ENCODE results near the gene PROSER2.

The PROSER2 gene, protein sequence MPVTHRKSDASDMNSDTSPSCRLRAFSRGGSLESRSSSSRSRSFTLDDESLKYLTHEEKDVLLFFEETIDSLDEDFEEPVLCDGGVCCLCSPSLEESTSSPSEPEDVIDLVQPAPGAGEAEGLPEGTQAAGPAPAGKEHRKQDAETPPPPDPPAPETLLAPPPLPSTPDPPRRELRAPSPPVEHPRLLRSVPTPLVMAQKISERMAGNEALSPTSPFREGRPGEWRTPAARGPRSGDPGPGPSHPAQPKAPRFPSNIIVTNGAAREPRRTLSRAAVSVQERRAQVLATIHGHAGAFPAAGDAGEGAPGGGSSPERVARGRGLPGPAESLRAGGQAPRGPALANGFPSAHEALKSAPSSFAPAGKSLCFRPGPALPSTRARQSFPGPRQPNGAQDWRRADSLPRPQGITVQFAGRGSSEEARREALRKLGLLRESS

DNA sequence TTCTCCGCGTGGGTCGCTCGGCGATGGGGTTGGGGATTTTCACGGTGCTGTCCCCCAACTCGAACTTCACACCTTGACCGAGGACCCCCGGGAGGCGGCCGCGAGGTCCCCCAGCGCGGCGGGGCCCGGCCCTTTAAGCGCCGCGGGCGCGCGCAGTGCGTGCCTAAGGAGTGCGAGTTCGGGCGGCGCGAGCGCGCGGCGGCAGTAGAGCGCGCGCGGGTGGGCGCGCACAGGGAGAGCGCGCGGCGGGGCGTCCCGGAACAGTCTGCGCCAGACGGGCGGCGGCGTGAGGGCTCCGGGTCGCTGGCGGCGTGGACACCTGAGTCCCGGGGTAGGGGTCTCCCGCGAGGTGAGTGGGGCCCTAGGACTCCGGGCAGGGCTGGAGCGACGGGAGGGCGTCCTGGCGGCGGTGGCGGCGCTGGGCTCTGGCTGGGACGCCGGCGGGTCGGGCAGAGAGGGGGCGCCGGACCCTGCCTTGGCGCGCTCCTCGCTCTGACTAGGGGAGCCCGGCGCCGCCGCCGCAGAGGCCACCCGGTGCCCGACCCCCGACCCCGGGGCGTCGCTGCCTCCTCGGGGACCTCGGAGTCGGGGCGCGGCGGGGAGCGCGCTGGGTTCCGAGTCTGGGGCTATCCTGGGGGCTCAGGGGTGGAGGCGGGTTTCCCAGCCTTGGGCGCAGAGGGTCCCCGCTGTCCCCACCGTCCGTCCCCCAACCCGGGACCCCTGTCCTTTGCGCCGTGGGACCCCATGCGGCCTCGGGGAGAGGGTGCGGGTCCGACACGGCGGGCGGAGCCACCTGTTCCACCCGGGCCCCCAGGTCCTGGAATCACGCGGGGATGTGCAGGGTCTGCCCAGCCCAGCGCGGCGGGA lies at the start of gene PROSER2:
PROSER2 (plus strand) TSS at position 235 of the 867 bp plus-strand sequence. CDS start 28,722 bp downstream, outside the sequence.
- peak; percentile 54 for DNase-seq

GRCh38 chr10:11773761-11774441 lies 49.3 kb upstream of the PROSER2 start:
- DNase-seq, result no peak

- no peak for DNase-seq
Observed at GRCh38 chr10:11775412-11775811, 47.7 kb upstream of the PROSER2 start.

DNA sequence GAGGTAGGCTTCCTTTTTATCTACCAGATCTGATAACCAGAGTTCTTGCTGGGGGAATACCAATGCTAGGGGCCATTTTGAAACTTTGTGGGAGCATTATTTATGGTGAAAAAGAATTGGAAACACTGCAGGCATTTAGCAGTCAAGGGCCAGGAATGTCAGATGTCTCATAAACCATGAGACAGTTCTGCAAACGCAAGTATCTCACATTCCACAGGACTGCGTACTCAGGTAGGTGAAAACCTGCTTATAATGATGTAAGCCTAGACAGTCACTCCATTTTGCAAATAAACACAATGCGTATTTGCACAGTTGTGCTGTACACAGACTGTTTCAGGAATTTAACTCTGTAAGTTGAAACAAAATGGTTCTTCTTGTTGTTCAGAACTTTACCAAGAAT lies 47.1 kb upstream of the PROSER2 start:
- DNase-seq, result no peak

GRCh38 chr10:11781114-11781513 lies 42.0 kb upstream of the PROSER2 start:
- no peak for DNase-seq

GRCh38 chr10:11782793-11783557 lies 40.2 kb upstream of the PROSER2 start:
- DNase-seq, result no peak

- DNase-seq, result no peak
Observed at GRCh38 chr10:11783558-11783865, 39.6 kb upstream of the PROSER2 start.

- DNase-seq, result no peak
Observed at GRCh38 chr10:11787374-11787773, 35.8 kb upstream of the PROSER2 start.

DNA sequence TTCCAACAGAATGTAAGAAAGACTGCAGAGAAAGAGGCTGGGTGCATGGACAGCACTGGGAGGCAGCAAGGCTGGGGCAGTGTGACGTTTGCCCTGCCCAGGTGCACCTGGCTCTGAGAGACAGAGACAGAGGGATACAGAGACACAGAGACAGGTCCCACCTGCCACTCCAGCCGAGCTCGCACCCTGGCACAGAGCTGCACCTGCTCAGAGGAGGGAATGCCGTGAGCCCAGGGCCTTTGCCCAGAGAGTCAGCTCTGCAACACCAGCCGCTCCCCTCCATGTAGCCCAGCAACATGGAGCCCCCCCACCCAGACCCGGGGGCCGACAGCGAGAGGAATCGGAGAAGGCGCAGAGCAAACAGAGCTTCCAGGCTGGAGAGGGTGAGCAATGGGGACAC lies 35.3 kb upstream of the PROSER2 start:
- no peak for DNase-seq

DNA sequence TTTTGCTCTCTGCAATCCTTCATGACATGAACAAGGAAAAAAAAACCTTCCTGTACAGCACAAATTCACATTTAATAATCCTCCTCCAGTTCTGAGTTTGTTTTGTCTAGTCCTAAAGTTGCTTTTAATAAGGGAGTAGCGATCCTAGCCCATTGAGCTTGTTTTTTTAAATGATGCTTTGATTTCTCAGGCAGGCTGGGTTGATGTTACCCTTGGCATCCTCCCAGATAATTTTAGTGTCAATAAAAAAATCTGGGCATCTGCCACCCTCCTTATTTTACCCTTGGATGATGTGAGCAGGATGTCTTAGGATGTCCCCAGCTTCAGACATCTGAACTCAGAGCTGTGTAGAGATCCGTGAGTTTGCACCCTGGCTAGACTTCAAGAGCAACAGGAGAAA lies 33.9 kb upstream of the PROSER2 start:
- DNase-seq, result no peak

DNA sequence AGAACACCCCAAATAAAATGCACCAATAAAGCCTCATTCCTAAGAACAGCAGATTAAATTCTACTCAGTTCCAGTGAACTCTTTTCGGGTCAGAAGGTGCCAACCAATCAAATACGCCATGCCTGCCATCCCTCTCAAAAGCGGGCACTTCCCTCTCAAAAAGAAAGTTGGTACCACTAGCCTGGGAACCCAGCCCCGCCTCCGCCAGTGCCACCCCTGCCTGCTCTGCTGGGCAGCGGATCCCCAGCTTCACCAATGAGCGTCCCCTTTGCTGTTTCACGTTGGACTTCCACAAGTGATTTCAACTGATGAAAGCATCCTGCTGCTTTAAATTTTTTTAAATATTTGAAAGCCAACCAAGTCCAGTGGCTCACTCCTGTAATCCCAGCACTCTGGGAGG lies 33.2 kb upstream of the PROSER2 start:
- DNase-seq, result no peak

DNA sequence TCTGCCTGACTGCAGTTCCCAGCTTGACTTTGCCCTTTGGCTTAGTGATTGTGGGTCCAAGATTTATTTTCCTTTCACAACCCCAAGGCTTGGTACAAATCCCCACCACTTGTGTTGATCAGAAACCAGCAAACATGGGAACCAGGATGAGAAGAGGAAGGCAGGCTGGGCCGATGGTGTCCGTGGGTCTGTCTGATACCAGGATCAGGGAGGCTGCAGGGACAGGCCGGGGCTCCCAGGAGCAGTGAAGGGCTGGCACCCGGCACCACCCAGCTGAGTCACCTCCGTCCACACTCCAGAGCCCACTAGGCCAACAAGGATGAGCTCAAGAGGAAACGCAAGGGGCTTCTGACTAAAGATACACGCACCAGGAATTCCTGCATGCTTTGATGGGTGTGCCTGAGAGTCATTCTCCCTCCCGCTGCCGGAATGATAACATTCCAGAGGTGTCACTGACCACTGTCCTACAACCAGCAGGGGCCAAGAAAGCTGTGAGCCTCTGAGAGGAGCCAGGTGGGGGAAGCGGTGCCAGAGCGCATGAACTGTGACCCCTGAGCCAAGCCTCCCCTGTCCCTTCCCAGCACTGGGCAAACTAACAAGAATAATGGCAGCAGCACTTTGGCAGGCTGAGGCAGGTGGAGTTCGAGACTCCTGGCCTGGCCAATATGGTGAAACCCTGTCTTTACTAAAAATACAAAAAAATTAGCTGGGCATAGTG lies 29.2 kb upstream of the PROSER2 start:
- no peak for DNase-seq

GRCh38 chr10:11794566-11794965 lies 28.6 kb upstream of the PROSER2 start:
- DNase-seq, result no peak

DNA sequence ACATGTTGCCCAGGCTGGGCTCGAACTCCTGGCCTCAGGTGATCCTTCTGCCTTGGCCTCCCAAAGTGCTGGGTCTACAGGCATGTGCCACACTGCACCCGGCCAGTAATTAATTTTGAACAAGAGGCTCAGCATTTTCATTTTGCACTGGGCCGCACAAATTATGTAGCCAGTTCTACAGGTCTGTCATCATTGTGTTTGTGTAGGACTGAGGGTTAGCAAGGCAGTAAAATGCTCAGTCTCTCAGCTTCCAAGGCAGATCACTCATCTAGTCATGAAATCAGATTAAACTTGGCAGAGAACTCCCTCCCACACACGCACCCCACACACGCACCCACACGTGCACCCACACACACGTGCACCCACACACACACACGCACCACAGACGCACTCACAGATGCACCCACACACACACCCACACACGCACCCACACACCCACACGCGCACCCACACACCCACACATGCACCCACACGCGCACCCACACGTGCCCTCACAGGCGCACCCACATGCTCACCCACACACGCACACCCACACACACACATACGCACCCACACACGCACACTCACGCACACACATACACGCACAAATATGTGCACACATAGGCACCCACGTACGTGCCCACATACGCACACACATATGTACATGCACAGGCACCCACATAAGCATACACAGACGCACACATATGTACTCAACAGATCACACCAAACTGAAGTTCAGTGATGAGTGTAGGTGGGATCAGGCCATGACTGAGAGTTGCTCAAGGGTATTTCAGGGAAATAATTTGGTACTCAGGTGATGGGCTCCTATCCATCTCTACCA lies 27.8 kb upstream of the PROSER2 start:
- DNase-seq, result no peak

GRCh38 chr10:11796474-11796873 lies 26.7 kb upstream of the PROSER2 start:
- no peak for DNase-seq

DNA sequence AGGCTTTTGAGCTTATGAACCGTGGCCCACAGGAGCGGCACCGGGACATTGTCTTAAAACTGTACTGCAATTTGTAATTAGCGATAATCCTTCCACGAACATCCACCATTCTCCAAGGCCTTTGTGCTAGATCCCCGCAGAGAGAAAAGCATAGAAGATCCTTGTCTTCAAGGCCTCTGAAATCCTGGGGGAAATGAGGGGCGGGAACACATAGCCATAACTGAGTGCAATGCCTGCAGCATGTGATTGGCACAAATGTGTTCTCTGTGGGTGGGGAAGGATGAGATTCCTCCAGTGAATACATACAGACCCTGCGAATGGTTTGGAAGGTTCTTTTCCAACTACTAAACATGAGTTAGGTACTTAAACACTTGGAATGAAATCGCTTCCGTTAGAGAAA lies 25.9 kb upstream of the PROSER2 start:
- DNase-seq, result no peak

GRCh38 chr10:11797847-11798633 lies 25.1 kb upstream of the PROSER2 start:
- DNase-seq, result no peak

DNA sequence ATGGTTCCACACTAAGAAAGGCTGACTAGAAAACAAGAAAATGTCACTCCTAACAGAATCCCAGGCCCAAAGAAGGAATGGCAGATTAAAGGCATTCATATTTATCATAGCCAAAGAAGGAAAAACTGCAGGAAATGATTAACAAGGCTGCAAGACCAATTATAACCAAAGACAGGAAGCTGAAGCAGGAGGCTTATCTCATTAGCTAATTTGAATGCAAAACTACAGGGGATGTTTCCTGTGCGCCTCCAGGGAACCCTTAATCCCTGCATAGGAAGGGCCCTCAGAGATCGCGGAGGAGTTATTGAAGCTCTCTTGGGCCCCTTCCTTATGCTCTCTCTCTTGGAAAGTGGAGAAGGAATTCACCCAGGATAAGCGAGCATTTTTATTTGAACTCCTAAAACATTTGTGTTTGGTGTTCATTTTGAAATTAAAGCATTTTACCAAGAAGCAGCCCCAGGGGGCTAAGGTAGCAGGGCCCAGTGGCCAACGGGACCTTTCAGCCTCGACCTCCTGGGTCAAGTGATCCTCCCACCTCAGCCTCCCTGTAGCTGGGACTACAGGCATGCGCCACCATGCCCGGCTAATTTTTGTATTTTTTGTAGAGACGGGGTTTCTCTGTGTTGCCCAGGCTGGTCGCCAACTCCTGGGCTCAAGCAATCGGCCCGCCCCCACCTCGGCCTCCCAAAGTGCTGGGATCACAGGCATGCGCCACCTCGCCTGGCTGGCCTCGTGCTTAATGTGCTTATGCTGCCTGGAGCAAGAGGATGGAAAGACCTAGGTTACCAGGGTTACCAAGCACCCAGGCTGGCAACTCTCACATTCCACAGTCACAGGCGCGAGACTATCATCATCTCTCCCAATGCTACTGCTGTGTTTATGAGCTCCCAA lies 24.1 kb upstream of the PROSER2 start:
- no peak for DNase-seq

DNA sequence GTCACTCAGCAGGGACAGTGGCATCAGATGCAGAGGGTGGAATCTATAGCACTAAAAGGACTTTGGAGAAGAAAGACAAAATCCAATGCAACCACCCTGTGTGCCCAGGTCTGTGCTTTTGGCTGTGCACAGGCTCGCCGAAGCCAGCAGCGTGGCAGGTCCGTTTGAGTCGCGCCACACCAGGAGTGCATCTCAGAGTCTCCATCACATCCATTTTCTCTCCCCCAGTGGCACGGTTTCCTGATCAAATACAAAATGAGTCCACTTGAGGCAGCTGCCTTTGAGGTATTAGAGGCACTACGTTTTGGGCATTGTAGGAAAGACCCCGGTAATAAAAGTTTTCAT lies 23.4 kb upstream of the PROSER2 start:
- no peak for DNase-seq
